Astrocyte (in vitro differentiated cells and primary cell): ENCODE results near the gene IGFBP5. TPM values are rescaled to one million over a fixed set of nuclear protein-coding genes. Genes with fewer than 3 reads are reported as not detected.

ENCODE experiments used
- DNase-seq: peaks from one replicate; pipeline ENCODE4 v3.0.0-alpha.2; 2010; ENCODE audit warnings: low read depth
- FAIRE-seq: peaks from 2 replicates; lab custom pipeline; 2011; peaks lifted over from hg19 to GRCh38; lab: Jason Lieb, UNC
- H2AFZ ChIP-seq: 2 replicates; pipeline ENCODE4 v1.6.0; 2012; ENCODE audit warnings: low read depth, low read length, inconsistent platforms
- H3K27ac ChIP-seq: 2 replicates; pipeline ENCODE4 v1.5.1; 2011; ENCODE audit warnings: low read depth, low read length, inconsistent platforms
- H3K27me3 ChIP-seq: 2 replicates; pipeline ENCODE4 v1.6.0; 2011; ENCODE audit warnings: low read length, inconsistent platforms; ENCODE audit not compliant: insufficient read depth
- H3K36me3 ChIP-seq: 2 replicates; pipeline ENCODE4 v1.5.1; 2011; ENCODE audit warnings: low read length, inconsistent platforms; ENCODE audit not compliant: insufficient read depth
- H3K4me1 ChIP-seq: 2 replicates; pipeline ENCODE4 v1.5.1; 2011; ENCODE audit warnings: low read length, inconsistent platforms; ENCODE audit not compliant: insufficient read depth
- H3K4me2 ChIP-seq: 2 replicates; pipeline ENCODE4 v1.6.0; 2012; ENCODE audit warnings: low read length, inconsistent platforms
- H3K4me3 ChIP-seq: 2 replicates; pipeline ENCODE4 v1.5.1; 2011; ENCODE audit warnings: low read depth, mild to moderate bottlenecking, low read length, inconsistent platforms; ENCODE audit not compliant: insufficient read depth
- H3K79me2 ChIP-seq: 2 replicates; pipeline ENCODE4 v1.6.0; 2012; ENCODE audit warnings: mild to moderate bottlenecking, low read length, inconsistent platforms; ENCODE audit not compliant: insufficient read depth
- H3K9ac ChIP-seq: 2 replicates; pipeline ENCODE4 v1.6.0; 2012; ENCODE audit warnings: mild to moderate bottlenecking, low read length, inconsistent platforms
- H3K9me3 ChIP-seq: 2 replicates; pipeline ENCODE4 v1.5.1; 2012; ENCODE audit warnings: low read depth, mild to moderate bottlenecking, low read length, inconsistent platforms; ENCODE audit not compliant: insufficient read depth
- H4K20me1 ChIP-seq: 2 replicates; pipeline ENCODE4 v1.6.0; 2012; ENCODE audit warnings: low read length, inconsistent platforms; ENCODE audit not compliant: insufficient read depth
- H3K27ac Mint-ChIP-seq: one replicate; pipeline ENCODE4 v1.8.0; 2021; ENCODE audit warnings: mild to moderate bottlenecking, mixed read lengths; ENCODE audit not compliant: unreplicated experiment
- H3K27me3 Mint-ChIP-seq: one replicate; pipeline ENCODE4 v1.8.0; 2021; ENCODE audit warnings: low read depth, mixed read lengths; ENCODE audit not compliant: unreplicated experiment
- H3K36me3 Mint-ChIP-seq: one replicate; pipeline ENCODE4 v1.8.0; 2021; ENCODE audit warnings: low read depth, mixed read lengths; ENCODE audit not compliant: unreplicated experiment
- H3K4me1 Mint-ChIP-seq: one replicate; pipeline ENCODE4 v1.8.0; 2021; ENCODE audit warnings: low read depth, mixed read lengths; ENCODE audit not compliant: unreplicated experiment
- H3K4me3 Mint-ChIP-seq: one replicate; pipeline ENCODE4 v1.8.0; 2021; ENCODE audit warnings: mild to moderate bottlenecking, moderate library complexity, mixed read lengths; ENCODE audit not compliant: unreplicated experiment
- H3K9me3 Mint-ChIP-seq: one replicate; pipeline ENCODE4 v1.8.0; 2021; ENCODE audit warnings: mild to moderate bottlenecking, mixed read lengths; ENCODE audit not compliant: unreplicated experiment
- CTCF ChIP-seq: IDR thresholded peaks from 2 replicates; pipeline ENCODE4 v1.5.1; 2011; ENCODE audit warnings: low read depth, mild to moderate bottlenecking, inconsistent platforms, low read length, moderate library complexity; ENCODE audit not compliant: insufficient read depth
- EZH2 ChIP-seq: IDR thresholded peaks from 2 replicates; pipeline ENCODE4 v1.6.1; 2012; ENCODE audit warnings: mild to moderate bottlenecking, low read length, inconsistent platforms; ENCODE audit not compliant: insufficient read depth
- total RNA-seq: library from RNA; stranded (reverse); gene quantifications from 2 replicates; pipeline ENCODE4 v1.2.1, GENCODE V29; 2021

Gene IGFBP5
- total RNA-seq, 1 donor from 2014 or later = 422 TPM

DNA sequence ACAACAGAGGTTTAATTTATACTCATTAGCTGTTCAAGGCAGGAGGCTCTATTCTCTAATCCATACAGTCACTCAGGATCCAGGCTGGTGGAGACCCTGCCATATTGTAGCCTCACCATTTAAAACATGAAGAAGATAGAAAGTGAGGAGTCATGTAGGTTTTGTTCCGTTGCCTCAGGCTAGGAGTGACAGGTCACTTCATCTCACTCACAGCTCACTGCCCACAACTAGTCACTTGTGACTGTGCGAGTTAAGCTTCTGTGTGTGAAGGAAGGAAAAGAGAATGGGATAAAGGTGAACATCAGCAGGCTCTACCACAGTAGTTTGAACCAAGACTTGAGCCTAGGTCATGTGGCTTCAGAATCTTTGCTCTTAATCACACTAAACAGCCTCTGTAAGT lies 71.1 kb downstream of the IGFBP5 start:
- no peaks in the 10 kb centered on the region for H3K36me3 Mint-ChIP-seq
- no peak overlapping the region for H2AFZ ChIP-seq

GRCh38 chr2:216622526-216622925 lies 72.8 kb downstream of the IGFBP5 start:
- Mint-ChIP-seq H3K36me3 (no peaks in the 10 kb centered on the region), H3K27me3 (no peaks in the 10 kb centered on the region), H3K4me1 (peaks cover 14% of the 10 kb centered on the region), H3K4me3 (no peak overlapping the region), H3K27ac (no peak overlapping the region), H3K9me3 (no peaks in the 10 kb centered on the region)
- Histone ChIP-seq H3K36me3 (no peaks in the 10 kb centered on the region), H2AFZ (no peak overlapping the region), H3K27ac (no peak overlapping the region), H3K4me1 (no peaks in the 10 kb centered on the region), H3K79me2 (no peaks in the 10 kb centered on the region), H3K9ac (no peak overlapping the region), H3K9me3 (peaks cover 2% of the 10 kb centered on the region), H3K4me3 (no peak overlapping the region), H4K20me1 (no peaks in the 10 kb centered on the region), H3K4me2 (no peak overlapping the region), H3K27me3 (peaks cover 3% of the 10 kb centered on the region)
- DNase-seq (no peak), FAIRE-seq (no peak)
- no peak for TF ChIP-seq CTCF
- no peak for TF ChIP-seq EZH2

More for the DNA sequence above, 71.1 kb downstream of the IGFBP5 start:
- H3K4me1 Mint-ChIP-seq = peaks cover 9% of the 10 kb centered on the region
- no peak overlapping the region for H3K9ac ChIP-seq
- FAIRE-seq (no peak), DNase-seq (no peak)
- no peak overlapping the region for H3K4me3 ChIP-seq
- no peaks in the 10 kb centered on the region for H3K4me1 ChIP-seq
- no peaks in the 10 kb centered on the region for H4K20me1 ChIP-seq
- no peaks in the 10 kb centered on the region for H3K27me3 Mint-ChIP-seq
- TF ChIP-seq EZH2 (no peak), CTCF (no peak)
- no peak overlapping the region for H3K27ac Mint-ChIP-seq
- H3K27ac ChIP-seq = no peak overlapping the region
- no peaks in the 10 kb centered on the region for H3K9me3 Mint-ChIP-seq
- no peaks in the 10 kb centered on the region for H3K36me3 ChIP-seq
- peaks cover 2% of the 10 kb centered on the region for H3K9me3 ChIP-seq
- no peak overlapping the region for H3K4me2 ChIP-seq
- H3K4me3 Mint-ChIP-seq = no peak overlapping the region
- H3K79me2 ChIP-seq = no peaks in the 10 kb centered on the region
- no peaks in the 10 kb centered on the region for H3K27me3 ChIP-seq

Other genes starting within 250 kb of the IGFBP5 start
- gene RPL37A, start 196.7 kb downstream of the IGFBP5 start, total RNA-seq = 2,566 and 2,632 TPM in 2 replicates
- gene IGFBP2, start 62.1 kb downstream of the IGFBP5 start, total RNA-seq = 944 and 1,071 TPM in 2 replicates
- not detected in 2 replicates for gene TNP1, start 164.5 kb upstream of the IGFBP5 start, total RNA-seq